ENCODE results near the gene FGF23. TPM values are rescaled to one million over a fixed set of nuclear protein-coding genes. Genes with fewer than 3 reads are reported as not detected.

FGF23 gene
- total RNA-seq: not detected in 2 replicates

DNA sequence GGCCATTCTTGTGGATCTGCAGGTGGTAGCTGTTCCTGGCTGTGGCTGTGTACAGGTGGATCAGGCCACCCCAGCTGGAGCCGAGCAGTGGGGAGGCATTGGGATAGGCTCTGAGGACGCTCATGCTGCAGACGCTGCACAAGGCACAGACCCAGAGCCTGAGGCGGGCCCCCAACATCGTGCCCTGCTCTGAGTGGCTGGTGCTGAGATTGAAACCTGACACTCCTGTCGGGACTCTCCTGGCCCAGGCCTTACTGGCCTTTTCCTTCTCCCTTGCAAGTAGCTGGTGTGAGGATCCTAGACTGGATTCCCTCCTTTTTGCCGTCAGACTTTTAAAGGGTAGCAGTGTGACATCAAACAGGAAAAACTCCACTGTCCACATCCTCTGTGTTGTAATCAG is at the start of gene FGF23:
Gene FGF23 (minus strand): TSS at position 308 of the 400 bp plus-strand sequence. CDS start 130 bp downstream, at position 178.

GRCh38 chr12:4320853-4321701 is 58.4 kb downstream of the FGF23 start, which contains the start of gene TIGAR:
TIGAR (plus strand) TSS chr12:4321213; CDS start chr12:4321272, 59 bp downstream.

Other genes with a start within 250 kb of the FGF23 start
- 66.6 and 67.9 TPM in 2 replicates for gene CCND2, start 106.0 kb downstream of the FGF23 start, total RNA-seq
- 6.5 and 13.2 TPM in 2 replicates for gene TIGAR, start 58.5 kb downstream of the FGF23 start, total RNA-seq
- gene FGF6, start 66.1 kb upstream of the FGF23 start, total RNA-seq: not detected in 2 replicates
- gene RAD51AP1, start 159.2 kb upstream of the FGF23 start, total RNA-seq: 4.9 and 12.3 TPM in 2 replicates
- 59.9 and 62.3 TPM in 2 replicates for gene DYRK4, start 182.5 kb upstream of the FGF23 start, total RNA-seq